Measurements from ENCODE around the gene BFSP1.

The BFSP1 gene

GRCh38 chr20:17456279-17456678 is 74.9 kb downstream of the BFSP1 start:
- intact Hi-C loops (cut with DNase I; ENCODE audit: low total_unique reads), result no loop called here
- no peak for TF ChIP-seq CTCF (IDR thresholded peaks at IDR 0.05)

GRCh38 chr20:17453592-17453991 is 77.6 kb downstream of the BFSP1 start:
- no peak overlapping the region for H3K4me3 ChIP-seq
- no peak for TF ChIP-seq CTCF (IDR thresholded peaks at IDR 0.05)
- intact Hi-C loops (cut with DNase I; ENCODE audit: low total_unique reads), result no loop called here
- DNase-seq, result no peak
- H3K27me3 ChIP-seq, result peaks cover 0 to 31% of the 10 kb centered on the region in 2 donors
- no peaks in the 10 kb centered on the region for H3K9me3 ChIP-seq
- no peaks in the 10 kb centered on the region for H3K36me3 ChIP-seq
- no peak overlapping the region for H3K27ac ChIP-seq
- H3K4me1 ChIP-seq, result no peaks in the 10 kb centered on the region

More at GRCh38 chr20:17456279-17456678, 74.9 kb downstream of the BFSP1 start:
- H3K27me3 ChIP-seq, result peaks cover 0 to 31% of the 10 kb centered on the region in 2 donors
- no peaks in the 10 kb centered on the region for H3K4me1 ChIP-seq
- no peak for DNase-seq
- no peak overlapping the region for H3K4me3 ChIP-seq
- no peak overlapping the region for H3K27ac ChIP-seq
- H3K36me3 ChIP-seq, result no peaks in the 10 kb centered on the region
- no peaks in the 10 kb centered on the region for H3K9me3 ChIP-seq

- DNase-seq, result no peak
- intact Hi-C loops (cut with DNase I; ENCODE audit: low total_unique reads), result no loop called here
- H3K36me3 ChIP-seq, result no peaks in the 10 kb centered on the region
These were observed 78.7 kb downstream of the BFSP1 start for GRCh38 chr20:17452441-17452840.

GRCh38 chr20:17449031-17449430 is 82.1 kb downstream of the BFSP1 start:
- no peak for DNase-seq
- intact Hi-C loops (cut with DNase I; ENCODE audit: low total_unique reads), result no loop called here
- Histone ChIP-seq H3K27ac (no peak overlapping the region), H3K36me3 (no peaks in the 10 kb centered on the region), H3K4me1 (no peaks in the 10 kb centered on the region), H3K4me3 (no peak overlapping the region), H3K27me3 (peaks cover 0 to 23% of the 10 kb centered on the region in 2 donors), H3K9me3 (no peaks in the 10 kb centered on the region)
- no peak for TF ChIP-seq CTCF (IDR thresholded peaks at IDR 0.05)

More at GRCh38 chr20:17452441-17452840, 78.7 kb downstream of the BFSP1 start:
- Histone ChIP-seq H3K27me3 (peaks cover 0 to 31% of the 10 kb centered on the region in 2 donors), H3K4me1 (no peaks in the 10 kb centered on the region), H3K27ac (no peak overlapping the region), H3K9me3 (no peaks in the 10 kb centered on the region), H3K4me3 (no peak overlapping the region)
- no peak for TF ChIP-seq CTCF (IDR thresholded peaks at IDR 0.05)

- H3K27ac ChIP-seq, result no peak overlapping the region
- H3K9me3 ChIP-seq, result no peaks in the 10 kb centered on the region
- DNase-seq, result no peak
- TF ChIP-seq CTCF (IDR thresholded peaks at IDR 0.05), result no peak
- H3K36me3 ChIP-seq, result no peaks in the 10 kb centered on the region
- peaks cover 0 to 23% of the 10 kb centered on the region in 2 donors for H3K27me3 ChIP-seq
- no peak overlapping the region for H3K4me3 ChIP-seq
- intact Hi-C loops (cut with DNase I; ENCODE audit: low total_unique reads), result no loop called here
- H3K4me1 ChIP-seq, result no peaks in the 10 kb centered on the region
These were observed 83.1 kb downstream of the BFSP1 start for GRCh38 chr20:17448071-17448470.

GRCh38 chr20:17446171-17446570 is 85.0 kb downstream of the BFSP1 start:
- H3K27me3 ChIP-seq, result peaks cover 0 to 24% of the 10 kb centered on the region in 2 donors

More at GRCh38 chr20:17446171-17446570, 85.0 kb downstream of the BFSP1 start:
- intact Hi-C loops (cut with DNase I; ENCODE audit: low total_unique reads), result no loop called here
- Histone ChIP-seq H3K27ac (no peak overlapping the region), H3K9me3 (peaks cover 0 to 6% (median 0%) of the 10 kb centered on the region in 3 donors), H3K4me3 (no peak overlapping the region), H3K4me1 (no peaks in the 10 kb centered on the region), H3K36me3 (no peaks in the 10 kb centered on the region)
- no peak for TF ChIP-seq CTCF (IDR thresholded peaks at IDR 0.05)
- no peak for DNase-seq
